ENCODE measurements around the gene TBC1D22A. TPM values are rescaled to one million over a fixed set of nuclear protein-coding genes. Genes with fewer than 3 reads are reported as not detected.
A peak's percentile ranks its signal among the peaks of the same experiment; 100 is the strongest.

TBC1D22A gene
- total RNA-seq, 1 experiment from 2014 or later: 26.0 TPM

GRCh38 chr22:46931414-46931813, 169.0 kb downstream of the TBC1D22A start:
- peak; percentile 7 for TF ChIP-seq CTCF (IDR thresholded peaks at IDR 0.05; ENCODE audit: unreplicated experiment)
- no peak overlapping the region for H3K27ac Mint-ChIP-seq (ENCODE audit: low read depth, unreplicated experiment)
- POLR2A ChIA-PET: no interaction called here
- no TSS peak for BruUV-seq (replicated peaks)
- no peaks in the 10 kb centered on the region for H3K27me3 Mint-ChIP-seq (ENCODE audit: insufficient read depth, unreplicated experiment)
- H3K9me3 Mint-ChIP-seq (ENCODE audit: unreplicated experiment): no peaks in the 10 kb centered on the region
- intact Hi-C loops (cut with micrococcal nuclease): no loop called here
- DNase-seq (ENCODE audit: unreplicated experiment): peak; percentile 58
- no peak overlapping the region for H3K4me3 Mint-ChIP-seq (ENCODE audit: unreplicated experiment)
- peaks cover 4% of the 10 kb centered on the region for H3K36me3 Mint-ChIP-seq (ENCODE audit: insufficient read depth, unreplicated experiment)
- CTCF ChIA-PET: interaction anchor here (0.6 to 0.7 kb wide), 2 partner anchors 30 to 185 kb away, joined by 3 to 4 read pairs; no protein-coding TSS in a partner anchor
- peaks cover 23% of the 10 kb centered on the region for H3K4me1 Mint-ChIP-seq (ENCODE audit: insufficient read depth, unreplicated experiment)

- ChIA-PET CTCF (interaction anchor here (0.6 to 0.7 kb wide), 2 partner anchors 29 to 282 kb away, joined by 3 read pairs; no protein-coding TSS in a partner anchor), POLR2A (no interaction called here)
- intact Hi-C loops (cut with micrococcal nuclease): no loop called here
- Mint-ChIP-seq H3K27ac (ENCODE audit: low read depth, unreplicated experiment) (no peak overlapping the region), H3K36me3 (ENCODE audit: insufficient read depth, unreplicated experiment) (peaks cover 4% of the 10 kb centered on the region), H3K4me1 (ENCODE audit: insufficient read depth, unreplicated experiment) (peaks cover 23% of the 10 kb centered on the region), H3K4me3 (ENCODE audit: unreplicated experiment) (no peak overlapping the region), H3K9me3 (ENCODE audit: unreplicated experiment) (no peaks in the 10 kb centered on the region), H3K27me3 (ENCODE audit: insufficient read depth, unreplicated experiment) (no peaks in the 10 kb centered on the region)
- no TSS peak for BruUV-seq (replicated peaks)
- DNase-seq (ENCODE audit: unreplicated experiment): peak; percentile 49
- no peak for TF ChIP-seq CTCF (IDR thresholded peaks at IDR 0.05; ENCODE audit: unreplicated experiment)
These were observed 169.4 kb downstream of the TBC1D22A start for GRCh38 chr22:46931881-46932280.

- ChIA-PET CTCF (interaction anchor here (1.1 kb wide), 1 partner anchor 80 kb away, joined by 3 read pairs; no protein-coding TSS in a partner anchor), POLR2A (interaction anchor here (0.6 to 1.0 kb wide), 3 partner anchors 11 to 396 kb away, joined by 3 to 5 read pairs (median 3); no protein-coding TSS in a partner anchor)
- peaks cover 23% of the 10 kb centered on the region for H3K4me1 Mint-ChIP-seq (ENCODE audit: insufficient read depth, unreplicated experiment)
- H3K36me3 Mint-ChIP-seq (ENCODE audit: insufficient read depth, unreplicated experiment): peaks cover 4% of the 10 kb centered on the region
- H3K9me3 Mint-ChIP-seq (ENCODE audit: unreplicated experiment): no peaks in the 10 kb centered on the region
- H3K4me3 Mint-ChIP-seq (ENCODE audit: unreplicated experiment): no peak overlapping the region
- TF ChIP-seq CTCF (IDR thresholded peaks at IDR 0.05; ENCODE audit: unreplicated experiment): no peak
- no peaks in the 10 kb centered on the region for H3K27me3 Mint-ChIP-seq (ENCODE audit: insufficient read depth, unreplicated experiment)
- no peak for DNase-seq (ENCODE audit: unreplicated experiment)
- BruUV-seq (replicated peaks): no TSS peak
- H3K27ac Mint-ChIP-seq (ENCODE audit: low read depth, unreplicated experiment): peak overlapping the region; percentile 49
- intact Hi-C loops (cut with micrococcal nuclease): no loop called here
These were observed 170.8 kb downstream of the TBC1D22A start for GRCh38 chr22:46933040-46933930.

- peak overlapping the region; percentile 63 for H3K27ac Mint-ChIP-seq (ENCODE audit: low read depth, unreplicated experiment)
- TF ChIP-seq CTCF (IDR thresholded peaks at IDR 0.05; ENCODE audit: unreplicated experiment): no peak
- intact Hi-C loops (cut with micrococcal nuclease): no loop called here
- no TSS peak for BruUV-seq (replicated peaks)
- ChIA-PET POLR2A (interaction anchor here (0.6 kb wide), 2 partner anchors 12 to 121 kb away, joined by 3 read pairs; no protein-coding TSS in a partner anchor), CTCF (interaction anchor here (1.1 kb wide), 1 partner anchor 79 kb away, joined by 3 read pairs; no protein-coding TSS in a partner anchor)
- H3K4me1 Mint-ChIP-seq (ENCODE audit: insufficient read depth, unreplicated experiment): peaks cover 23% of the 10 kb centered on the region
- H3K27me3 Mint-ChIP-seq (ENCODE audit: insufficient read depth, unreplicated experiment): no peaks in the 10 kb centered on the region
- peaks cover 4% of the 10 kb centered on the region for H3K36me3 Mint-ChIP-seq (ENCODE audit: insufficient read depth, unreplicated experiment)
- H3K9me3 Mint-ChIP-seq (ENCODE audit: unreplicated experiment): no peaks in the 10 kb centered on the region
- H3K4me3 Mint-ChIP-seq (ENCODE audit: unreplicated experiment): no peak overlapping the region
- no peak for DNase-seq (ENCODE audit: unreplicated experiment)
These were observed 171.8 kb downstream of the TBC1D22A start for GRCh38 chr22:46934172-46934745.
